ENCODE data around the gene DNAJC27. TPM values are rescaled to one million over a fixed set of nuclear protein-coding genes. Genes with fewer than 3 reads are reported as not detected.

Gene DNAJC27
- total RNA-seq, 4 donors from 2014 or later, result 7.7 to 16.1 (median 15.7) TPM

- intact Hi-C loops (cut with DNase I), result no loop called here
- H3K4me3 ChIP-seq (replicated peaks in 1 of 3), result no peak overlapping the region
- H3K36me3 ChIP-seq, result no peaks in the 10 kb centered on the region
- H3K4me1 ChIP-seq, result no peaks in the 10 kb centered on the region
- no peaks in the 10 kb centered on the region for H3K27me3 ChIP-seq
- H3K27ac ChIP-seq, result no peak overlapping the region
- WGBS, 2 donors, result 83 to 94% methylated on average over 9 of the region's 9 CpGs
- no peak for TF ChIP-seq POLR2A (IDR thresholded peaks at IDR 0.05)
- TF ChIP-seq, protein P1, sequence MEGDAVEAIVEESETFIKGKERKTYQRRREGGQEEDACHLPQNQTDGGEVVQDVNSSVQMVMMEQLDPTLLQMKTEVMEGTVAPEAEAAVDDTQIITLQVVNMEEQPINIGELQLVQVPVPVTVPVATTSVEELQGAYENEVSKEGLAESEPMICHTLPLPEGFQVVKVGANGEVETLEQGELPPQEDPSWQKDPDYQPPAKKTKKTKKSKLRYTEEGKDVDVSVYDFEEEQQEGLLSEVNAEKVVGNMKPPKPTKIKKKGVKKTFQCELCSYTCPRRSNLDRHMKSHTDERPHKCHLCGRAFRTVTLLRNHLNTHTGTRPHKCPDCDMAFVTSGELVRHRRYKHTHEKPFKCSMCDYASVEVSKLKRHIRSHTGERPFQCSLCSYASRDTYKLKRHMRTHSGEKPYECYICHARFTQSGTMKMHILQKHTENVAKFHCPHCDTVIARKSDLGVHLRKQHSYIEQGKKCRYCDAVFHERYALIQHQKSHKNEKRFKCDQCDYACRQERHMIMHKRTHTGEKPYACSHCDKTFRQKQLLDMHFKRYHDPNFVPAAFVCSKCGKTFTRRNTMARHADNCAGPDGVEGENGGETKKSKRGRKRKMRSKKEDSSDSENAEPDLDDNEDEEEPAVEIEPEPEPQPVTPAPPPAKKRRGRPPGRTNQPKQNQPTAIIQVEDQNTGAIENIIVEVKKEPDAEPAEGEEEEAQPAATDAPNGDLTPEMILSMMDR (IDR thresholded peaks at IDR 0.05), result no peak
- no peak for DNase-seq
- H3K9me3 ChIP-seq, result no peaks in the 10 kb centered on the region
These were observed 57.8 kb downstream of the DNAJC27 start for GRCh38 chr2:24913911-24914310.

- Histone ChIP-seq H3K9me3 (no peaks in the 10 kb centered on the region), H3K4me1 (no peaks in the 10 kb centered on the region), H3K27me3 (no peaks in the 10 kb centered on the region), H3K4me3 (replicated peaks in 1 of 3) (no peak overlapping the region), H3K27ac (no peak overlapping the region), H3K36me3 (no peaks in the 10 kb centered on the region)
- WGBS, 2 donors, result 70 to 75% methylated on average over 10 of the region's 10 CpGs
- TF ChIP-seq POLR2A (IDR thresholded peaks at IDR 0.05), result no peak
- TF ChIP-seq, protein P1 (IDR thresholded peaks at IDR 0.05), result no peak
- intact Hi-C loops (cut with DNase I), result no loop called here
- DNase-seq, result no peak
These were observed 58.8 kb downstream of the DNAJC27 start for GRCh38 chr2:24912986-24913385.

DNA sequence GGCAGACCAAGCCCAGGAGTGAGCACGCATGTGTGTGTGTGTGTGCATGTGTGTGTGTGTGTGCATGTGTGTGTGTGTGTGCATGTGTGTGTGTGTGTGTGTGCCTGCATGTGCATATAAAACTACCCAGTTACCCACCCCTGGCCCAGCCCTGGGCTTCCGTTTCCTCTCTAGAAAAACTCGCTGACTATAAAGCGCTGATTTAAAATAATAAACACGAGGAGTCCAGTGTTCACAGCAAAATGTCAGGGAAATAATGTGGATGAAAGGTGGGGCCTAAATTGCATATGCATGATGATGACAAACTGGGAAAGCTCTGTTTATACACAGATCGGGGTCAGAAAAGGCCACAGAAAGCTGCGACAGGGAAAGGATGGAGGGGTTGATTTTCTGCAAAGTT is 59.2 kb downstream of the DNAJC27 start:
- H3K36me3 ChIP-seq, result no peaks in the 10 kb centered on the region
- TF ChIP-seq, protein P1 (IDR thresholded peaks at IDR 0.05), result no peak
- no peak for TF ChIP-seq POLR2A (IDR thresholded peaks at IDR 0.05)
- no peak overlapping the region for H3K27ac ChIP-seq
- intact Hi-C loops (cut with DNase I), result no loop called here
- H3K4me3 ChIP-seq (replicated peaks in 1 of 3), result no peak overlapping the region
- H3K4me1 ChIP-seq, result no peaks in the 10 kb centered on the region
- WGBS, 2 donors, result 83% methylated on average over 7 of the region's 7 CpGs
- H3K9me3 ChIP-seq, result no peaks in the 10 kb centered on the region
- H3K27me3 ChIP-seq, result no peaks in the 10 kb centered on the region
- no peak for DNase-seq

DNA sequence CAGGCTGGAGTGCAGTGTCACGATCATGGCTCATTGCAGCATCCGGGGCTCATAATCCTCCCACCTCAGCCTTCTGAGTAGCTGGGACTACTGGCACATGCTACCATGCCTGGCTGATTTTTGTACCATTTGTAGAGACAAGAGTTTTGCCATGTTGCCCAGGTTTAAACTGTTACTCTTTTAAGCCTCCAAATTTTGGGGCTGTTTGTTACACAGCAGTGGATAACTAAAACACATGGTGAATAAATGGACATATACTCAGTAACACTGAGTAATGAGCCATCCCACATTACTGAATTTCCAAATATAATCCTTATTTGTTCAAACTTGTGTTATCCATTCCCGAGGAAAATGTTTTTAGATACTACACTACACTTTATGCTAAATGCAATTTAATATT is 61.5 kb downstream of the DNAJC27 start:
- no peaks in the 10 kb centered on the region for H3K36me3 ChIP-seq
- no peaks in the 10 kb centered on the region for H3K4me1 ChIP-seq
- TF ChIP-seq, protein P1 (IDR thresholded peaks at IDR 0.05), result no peak
- TF ChIP-seq POLR2A (IDR thresholded peaks at IDR 0.05), result no peak
- WGBS, 2 donors, result 94 to 99% methylated on average over 3 of the region's 3 CpGs
- H3K27ac ChIP-seq, result no peak overlapping the region
- no peaks in the 10 kb centered on the region for H3K27me3 ChIP-seq
- no peak for DNase-seq
- H3K4me3 ChIP-seq (replicated peaks in 1 of 3), result no peak overlapping the region
- intact Hi-C loops (cut with DNase I), result no loop called here
- H3K9me3 ChIP-seq, result no peaks in the 10 kb centered on the region

DNA sequence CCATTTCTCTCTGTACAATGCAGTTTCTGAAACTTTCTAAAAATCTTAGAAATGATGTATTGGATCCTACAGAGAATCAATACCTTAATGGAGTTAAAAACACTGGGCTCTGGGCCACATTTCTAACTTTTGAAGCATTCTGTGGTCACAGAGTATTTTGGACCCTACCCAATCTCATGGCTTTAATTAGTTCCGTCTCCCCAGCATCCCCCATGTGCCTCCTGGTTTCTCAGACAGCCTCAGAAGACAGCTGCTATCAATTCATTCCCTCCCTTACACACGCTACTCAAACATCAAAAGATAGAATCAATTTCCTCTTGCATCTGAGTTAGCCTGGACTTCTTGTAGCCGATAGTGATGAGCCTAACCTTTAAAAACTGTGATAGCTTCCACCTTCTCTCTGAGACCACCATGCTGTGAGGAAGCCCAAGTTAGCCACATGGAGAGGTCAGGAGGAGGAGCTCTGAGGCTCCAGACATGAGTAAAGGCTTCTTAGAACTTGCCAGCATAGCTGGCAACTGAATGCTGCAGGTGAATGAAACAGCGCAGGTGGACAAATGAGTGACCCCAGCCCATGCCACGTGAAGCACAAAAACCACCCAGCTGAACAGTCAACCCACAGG is 62.1 kb downstream of the DNAJC27 start:
- intact Hi-C loops (cut with DNase I), result no loop called here
- H3K27me3 ChIP-seq, result no peaks in the 10 kb centered on the region
- H3K4me1 ChIP-seq, result no peaks in the 10 kb centered on the region
- no peak for DNase-seq
- no peaks in the 10 kb centered on the region for H3K9me3 ChIP-seq
- no peak overlapping the region for H3K4me3 ChIP-seq (replicated peaks in 1 of 3)
- H3K27ac ChIP-seq, result no peak overlapping the region
- TF ChIP-seq, protein P1 (IDR thresholded peaks at IDR 0.05), result no peak
- no peak for TF ChIP-seq POLR2A (IDR thresholded peaks at IDR 0.05)
- 92 to 96% methylated on average over 5 of the region's 5 CpGs for WGBS, 2 donors
- H3K36me3 ChIP-seq, result no peaks in the 10 kb centered on the region

Measured in thyroid gland (tissue), 4 donors.